AG04450 (cell line): ENCODE measurements around the gene AUTS2. TPM values are rescaled to one million over a fixed set of nuclear protein-coding genes. Genes with fewer than 3 reads are reported as not detected.

Experiments used
- CTCF ChIA-PET: fragments of 300-600, 350-600 bp; formaldehyde crosslinking; extraction: SDS; loops from one replicate; lab custom pipeline; 2022; ENCODE audit warnings: antibody characterized with exemption, inconsistent platforms; lab: Charles Lee
- POLR2A ChIA-PET: fragments of 350-600 bp; formaldehyde crosslinking; extraction: SDS; loops from one replicate; lab custom pipeline; 2021; ENCODE audit warnings: antibody characterized with exemption, inconsistent platforms; lab: Yijun Ruan, JAX
- DNase-seq: peaks from one replicate; pipeline ENCODE4 v3.0.0-alpha.2; 2011; ENCODE audit warnings: low read depth, low spot score
- H3K27ac ChIP-seq: one replicate; pipeline ENCODE4 v1.5.1; 2012; ENCODE audit warnings: low read depth, low read length, control low read depth
- H3K27me3 ChIP-seq: one replicate; pipeline ENCODE4 v1.6.0; 2012; ENCODE audit warnings: low read length; ENCODE audit not compliant: control insufficient read depth, insufficient read depth
- H3K4me3 ChIP-seq: 2 replicates; pipeline ENCODE4 v1.5.1; 2011; ENCODE audit warnings: mild to moderate bottlenecking, low read depth, low read length, control low read depth
- H3K9me3 ChIP-seq: 2 replicates; pipeline ENCODE4 v1.5.1; 2012; ENCODE audit warnings: low read length; ENCODE audit not compliant: control insufficient read depth, insufficient read depth
- polyA plus RNA-seq: library from polyadenylated mRNA; depleted of rRNA; stranded (reverse); fragments of >200 nt; gene quantifications from 2 replicates; pipeline ENCODE4 v1.2.3, GENCODE V29; 2011
- TF ChIP-seq, protein P1 (sequence below): IDR thresholded peaks from 2 replicates; pipeline ENCODE4 v1.5.1; 2011; ENCODE audit warnings: low read depth, low read length, control low read depth, inconsistent platforms

Gene AUTS2
- polyA plus RNA-seq, 1 experiment: 1.5 TPM

DNA sequence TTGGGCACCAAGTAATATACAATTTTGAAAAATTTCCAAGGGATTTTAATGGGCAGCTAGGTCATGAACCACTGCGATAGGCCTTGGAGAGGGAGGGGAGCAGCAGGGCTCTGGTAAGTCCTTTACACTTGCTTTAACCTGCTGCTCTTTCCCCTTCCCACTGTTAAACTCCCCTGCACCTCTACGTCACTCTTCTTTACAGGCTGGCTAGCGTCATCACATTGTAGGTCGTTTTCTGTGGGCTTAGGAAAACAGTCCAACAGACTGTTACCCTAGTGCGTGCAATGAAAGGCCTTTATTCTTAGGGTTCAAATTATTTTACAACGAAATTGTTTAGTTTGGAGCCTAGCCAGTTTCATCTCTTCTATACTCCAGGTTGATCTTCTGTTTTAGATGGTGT lies 235.7 kb downstream of the AUTS2 start:
- TF ChIP-seq, protein P1, sequence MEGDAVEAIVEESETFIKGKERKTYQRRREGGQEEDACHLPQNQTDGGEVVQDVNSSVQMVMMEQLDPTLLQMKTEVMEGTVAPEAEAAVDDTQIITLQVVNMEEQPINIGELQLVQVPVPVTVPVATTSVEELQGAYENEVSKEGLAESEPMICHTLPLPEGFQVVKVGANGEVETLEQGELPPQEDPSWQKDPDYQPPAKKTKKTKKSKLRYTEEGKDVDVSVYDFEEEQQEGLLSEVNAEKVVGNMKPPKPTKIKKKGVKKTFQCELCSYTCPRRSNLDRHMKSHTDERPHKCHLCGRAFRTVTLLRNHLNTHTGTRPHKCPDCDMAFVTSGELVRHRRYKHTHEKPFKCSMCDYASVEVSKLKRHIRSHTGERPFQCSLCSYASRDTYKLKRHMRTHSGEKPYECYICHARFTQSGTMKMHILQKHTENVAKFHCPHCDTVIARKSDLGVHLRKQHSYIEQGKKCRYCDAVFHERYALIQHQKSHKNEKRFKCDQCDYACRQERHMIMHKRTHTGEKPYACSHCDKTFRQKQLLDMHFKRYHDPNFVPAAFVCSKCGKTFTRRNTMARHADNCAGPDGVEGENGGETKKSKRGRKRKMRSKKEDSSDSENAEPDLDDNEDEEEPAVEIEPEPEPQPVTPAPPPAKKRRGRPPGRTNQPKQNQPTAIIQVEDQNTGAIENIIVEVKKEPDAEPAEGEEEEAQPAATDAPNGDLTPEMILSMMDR: no peak
- Histone ChIP-seq H3K4me3 (no peak overlapping the region), H3K27ac (no peak overlapping the region), H3K27me3 (no peaks in the 10 kb centered on the region), H3K9me3 (no peaks in the 10 kb centered on the region)
- ChIA-PET CTCF (interaction anchor here (0.6 kb wide), 1 partner anchor 41 kb away, joined by 3 read pairs; no protein-coding TSS in a partner anchor), POLR2A (no interaction called here)
- no peak for DNase-seq

DNA sequence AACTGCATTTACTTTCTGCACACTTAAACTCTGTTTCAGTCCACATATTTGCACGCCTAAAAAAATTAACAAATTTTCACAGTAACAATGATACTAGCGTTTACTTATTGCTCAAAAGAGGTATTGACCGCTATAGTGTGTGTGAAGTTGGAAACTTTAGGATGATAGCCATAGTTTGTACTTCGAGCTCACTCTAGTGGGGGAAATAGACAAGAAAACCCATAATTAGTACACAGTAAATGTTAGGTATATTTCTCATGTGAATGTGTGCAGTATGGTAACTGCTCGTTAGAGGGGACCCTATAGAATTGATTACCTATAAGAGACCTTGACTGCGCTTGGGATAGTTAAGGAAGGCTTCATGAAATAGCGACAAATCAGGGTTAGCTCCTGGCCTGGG lies 238.4 kb downstream of the AUTS2 start:
- H3K27ac ChIP-seq: no peak overlapping the region
- ChIA-PET CTCF (no interaction called here), POLR2A (no interaction called here)
- no peak for DNase-seq
- TF ChIP-seq, protein P1: no peak
- no peak overlapping the region for H3K4me3 ChIP-seq
- no peaks in the 10 kb centered on the region for H3K27me3 ChIP-seq
- no peaks in the 10 kb centered on the region for H3K9me3 ChIP-seq

DNA sequence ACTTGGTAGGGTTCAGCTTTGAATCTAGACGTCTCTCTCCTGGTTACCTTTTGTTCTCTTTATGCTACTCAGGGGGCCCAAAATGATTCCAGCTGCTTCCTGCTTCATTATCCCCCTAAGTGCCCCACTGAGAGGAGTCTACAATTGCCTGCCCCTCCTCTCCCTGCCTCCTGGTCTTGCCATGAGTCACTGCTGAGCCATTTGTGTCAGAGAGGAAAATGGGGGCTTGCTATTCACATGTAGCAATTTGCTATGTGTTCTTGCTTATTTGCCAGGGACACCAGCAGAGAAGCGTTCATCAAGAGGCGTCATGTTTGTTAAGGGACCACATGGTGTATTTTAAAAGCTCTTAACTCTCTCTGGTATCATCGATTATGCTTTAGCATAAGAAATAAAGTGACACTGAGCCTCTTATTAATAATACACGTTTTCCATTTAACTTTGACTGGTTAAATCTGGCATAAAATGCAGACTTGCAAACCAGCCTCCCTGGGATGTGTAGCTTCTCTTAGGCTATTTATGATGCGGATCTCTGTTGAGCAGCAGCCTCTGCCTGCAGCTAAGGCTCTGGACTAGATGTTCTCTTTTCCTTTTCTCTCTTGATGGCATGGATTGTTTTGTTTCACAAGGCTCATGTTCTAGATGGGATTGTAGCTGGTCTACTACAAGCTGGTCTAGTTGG lies 239.3 kb downstream of the AUTS2 start:
- DNase-seq: no peak
- H3K4me3 ChIP-seq: no peak overlapping the region
- no peaks in the 10 kb centered on the region for H3K9me3 ChIP-seq
- CTCF ChIA-PET: no interaction called here
- no peaks in the 10 kb centered on the region for H3K27me3 ChIP-seq
- POLR2A ChIA-PET: no interaction called here
- TF ChIP-seq, protein P1: no peak
- no peak overlapping the region for H3K27ac ChIP-seq

DNA sequence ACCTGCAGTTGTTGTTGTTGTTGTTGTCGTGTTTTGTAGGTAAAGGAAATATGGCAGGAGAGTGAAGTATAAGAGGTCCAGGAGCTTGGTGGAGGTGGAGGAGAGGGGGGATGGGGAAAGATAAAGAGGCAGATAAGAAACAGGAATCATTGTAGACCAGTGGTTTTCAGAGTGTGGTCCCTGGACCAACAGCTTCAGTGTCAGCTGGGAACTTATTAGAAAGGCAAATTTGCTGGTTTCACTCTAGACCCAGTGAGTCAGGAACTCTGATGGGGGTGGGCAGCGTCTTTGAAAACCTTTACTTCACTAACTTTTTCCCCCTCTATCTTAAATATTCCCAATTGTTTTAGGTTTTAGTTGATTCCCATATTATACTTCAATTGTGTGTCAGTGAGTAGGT lies 241.5 kb downstream of the AUTS2 start:
- DNase-seq: no peak
- ChIA-PET POLR2A (no interaction called here), CTCF (no interaction called here)
- H3K4me3 ChIP-seq: no peak overlapping the region
- H3K9me3 ChIP-seq: no peaks in the 10 kb centered on the region
- TF ChIP-seq, protein P1: no peak
- no peaks in the 10 kb centered on the region for H3K27me3 ChIP-seq
- H3K27ac ChIP-seq: no peak overlapping the region

DNA sequence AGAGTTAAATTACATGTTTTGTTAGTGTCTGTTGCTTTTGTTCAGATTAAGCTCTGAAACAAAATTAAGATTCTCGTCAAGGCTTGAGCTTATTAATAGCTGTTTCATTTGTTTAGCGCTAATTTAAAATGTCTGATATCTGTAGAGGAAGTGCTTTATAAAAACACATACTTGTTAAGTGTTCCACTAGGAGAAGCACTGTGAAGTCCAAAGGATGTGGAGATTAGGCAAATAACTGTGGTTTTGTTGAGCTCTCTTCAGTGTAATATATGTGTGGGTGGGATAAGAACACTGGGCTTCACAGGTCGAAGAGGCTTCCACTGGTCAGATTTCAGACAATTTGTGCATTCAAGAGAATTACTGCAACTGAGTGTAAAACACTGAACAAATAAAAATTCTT lies 242.0 kb downstream of the AUTS2 start:
- H3K4me3 ChIP-seq: no peak overlapping the region
- CTCF ChIA-PET: no interaction called here
- no peaks in the 10 kb centered on the region for H3K9me3 ChIP-seq
- TF ChIP-seq, protein P1: no peak
- no peak for DNase-seq
- POLR2A ChIA-PET: no interaction called here
- no peaks in the 10 kb centered on the region for H3K27me3 ChIP-seq
- no peak overlapping the region for H3K27ac ChIP-seq
